Measurements from ENCODE around the gene ATP2A2.
A peak's percentile ranks its signal among the peaks of the same experiment; 100 is the strongest.
"Not testable (repeated sequence)": the region's sequence is repeated elsewhere in the genome, so short reads cannot be mapped to it uniquely, and the experiment has no call there.

ATP2A2 gene

GRCh38 chr12:110280779-110281548, at the start of gene ATP2A2:
ATP2A2 (plus strand) TSS chr12:110281247; CDS start chr12:110281790, 543 bp downstream.
- peak; percentile 93 for DNase-seq

- DNase-seq: no peak
Measured at GRCh38 chr12:110233212-110233903, 47.7 kb upstream of the ATP2A2 start.

DNA sequence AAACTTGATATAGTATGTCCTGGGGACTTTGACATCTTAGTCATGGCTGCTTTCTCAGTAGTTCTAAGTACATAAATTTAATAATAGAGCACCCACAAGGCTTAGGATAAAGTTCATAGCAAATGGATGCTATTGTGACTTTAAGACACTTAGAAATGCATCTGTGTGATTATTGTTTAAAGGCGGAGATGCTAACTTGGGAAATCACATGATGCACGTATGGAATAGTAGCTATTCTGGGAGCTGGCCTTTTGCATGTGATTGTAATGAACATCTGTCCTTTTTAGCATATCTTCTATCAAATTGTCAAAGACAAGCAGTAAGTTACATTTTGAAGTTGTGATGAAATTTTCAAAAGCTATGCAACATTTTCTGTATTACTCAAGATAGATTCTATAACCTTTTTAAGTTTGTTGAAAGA, 46.7 kb upstream of the ATP2A2 start:
- DNase-seq: no peak

DNA sequence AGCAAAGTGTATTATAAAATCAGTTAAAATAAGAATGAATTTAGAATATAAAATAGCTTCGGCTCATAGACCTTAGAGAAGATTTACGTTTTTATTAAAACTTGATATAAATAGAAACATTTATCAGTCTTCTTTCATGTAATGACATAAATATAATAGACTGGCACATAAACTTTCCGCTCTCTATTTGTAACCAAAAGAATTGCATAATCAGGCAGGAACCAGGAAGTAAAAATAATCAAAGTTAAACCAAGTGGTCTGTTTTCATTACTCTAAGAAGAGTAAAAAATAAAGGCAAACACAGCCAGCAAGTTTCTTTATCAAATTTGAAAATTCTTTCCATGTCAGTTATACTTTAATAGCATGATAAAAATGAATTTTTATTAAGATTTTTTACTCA, 46.3 kb upstream of the ATP2A2 start:
- no peak for DNase-seq

GRCh38 chr12:110235383-110235782, 45.7 kb upstream of the ATP2A2 start:
- DNase-seq: no peak

GRCh38 chr12:110243227-110243626, 37.8 kb upstream of the ATP2A2 start:
- DNase-seq: no peak

DNA sequence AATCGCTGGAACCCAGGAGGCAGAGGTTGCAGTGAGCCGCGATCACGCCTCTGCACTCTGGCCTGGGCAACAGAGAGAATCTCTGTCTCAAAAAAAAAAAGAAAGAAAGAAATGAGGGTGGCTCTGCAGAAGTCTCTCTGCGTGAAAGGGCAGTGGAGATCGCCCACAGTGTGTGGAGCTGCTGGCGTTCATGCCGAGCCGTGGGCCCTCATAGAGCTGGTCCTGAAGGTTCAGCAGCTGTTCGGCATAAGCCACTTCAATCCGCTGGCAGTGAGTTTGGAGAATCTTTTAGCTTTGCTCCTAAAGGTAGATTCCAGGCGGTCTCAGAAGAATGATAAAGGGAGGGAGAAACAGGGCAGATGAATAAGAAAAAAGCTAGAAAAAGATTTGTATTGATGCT, 36.7 kb upstream of the ATP2A2 start:
- no peak for DNase-seq

DNA sequence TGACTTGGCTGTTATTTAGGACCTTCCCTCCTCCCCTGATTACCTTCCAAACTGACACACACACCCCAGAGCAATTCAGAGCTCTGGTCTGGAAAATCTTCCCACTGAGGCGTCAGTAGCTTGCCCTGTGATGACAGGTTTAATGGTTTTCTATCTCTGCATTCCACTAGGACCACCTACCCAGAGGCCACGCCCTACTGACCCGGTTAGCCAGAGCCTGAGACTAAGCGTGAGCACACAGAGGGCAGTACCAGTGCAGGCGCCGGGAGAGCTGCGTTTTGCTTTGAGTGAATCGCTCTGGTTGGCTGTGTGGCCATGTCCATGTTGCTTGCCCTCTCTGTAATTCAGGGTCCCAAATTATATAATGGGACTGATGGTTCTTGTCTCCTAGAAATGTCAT, 36.2 kb upstream of the ATP2A2 start:
- no peak for DNase-seq

DNA sequence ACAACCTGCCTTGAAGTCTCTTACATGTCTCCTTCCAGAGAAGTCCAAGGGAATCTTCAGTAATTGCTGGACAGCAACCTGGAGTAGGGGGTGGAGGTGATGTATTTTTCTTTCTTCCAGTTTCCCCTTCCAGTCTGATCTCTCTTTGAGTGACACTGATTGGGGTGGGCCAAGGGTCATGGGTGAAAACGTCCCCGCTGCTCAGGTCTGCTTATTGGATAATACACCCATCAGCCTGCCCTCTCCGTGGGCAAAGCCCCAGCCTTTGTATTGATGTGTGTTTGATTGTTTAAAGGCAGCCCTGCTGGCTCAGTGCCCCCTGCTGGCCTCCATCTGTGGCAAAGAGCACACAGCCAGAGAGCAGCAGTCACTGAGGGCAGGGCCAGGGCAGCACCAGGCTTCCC, 35.7 kb upstream of the ATP2A2 start:
- peak; percentile 53 to 55 for DNase-seq

GRCh38 chr12:110246636-110247339, 34.3 kb upstream of the ATP2A2 start:
- DNase-seq: no peak

DNA sequence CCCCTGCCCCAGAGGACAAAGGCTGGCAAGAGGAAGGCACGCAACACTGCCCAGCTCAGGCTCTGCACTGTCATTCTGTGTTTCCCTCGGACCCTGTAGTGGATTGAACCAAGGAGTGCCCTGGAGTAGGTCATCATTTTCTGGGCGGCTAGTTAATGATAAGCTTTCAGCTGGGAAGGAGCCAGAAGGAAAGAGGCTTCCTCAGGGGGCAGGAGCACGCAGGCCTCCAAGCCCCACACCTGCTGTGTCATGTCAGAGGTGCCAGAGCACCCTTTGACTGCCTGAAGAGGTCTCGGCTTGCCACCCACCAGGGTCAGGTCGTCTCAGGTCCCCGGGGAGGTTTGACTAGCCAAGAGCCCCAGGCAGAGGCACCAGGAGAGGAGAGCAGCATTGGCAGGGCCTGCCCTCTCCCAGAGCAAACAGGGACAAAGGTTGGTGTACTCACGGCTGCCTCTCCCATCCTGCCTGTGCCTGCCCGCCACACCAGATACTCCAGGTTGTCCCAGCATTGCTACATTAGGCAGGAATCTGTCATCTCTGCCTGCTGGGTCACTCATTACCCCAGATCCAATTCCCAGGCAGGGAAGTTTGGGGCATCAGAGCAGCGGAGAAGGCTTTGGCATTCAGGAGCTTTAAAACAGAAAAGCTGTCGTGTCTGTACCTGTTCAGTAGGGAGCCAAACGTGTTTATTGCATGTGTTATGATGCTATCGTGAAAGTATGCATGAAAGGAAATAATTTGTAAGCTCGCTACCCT, 33.5 kb upstream of the ATP2A2 start:
- no peak for DNase-seq

- DNase-seq: no peak
Measured at GRCh38 chr12:110248096-110248447, 33.0 kb upstream of the ATP2A2 start.

- no peak for DNase-seq
Measured at GRCh38 chr12:110249105-110249504, 31.9 kb upstream of the ATP2A2 start.

DNA sequence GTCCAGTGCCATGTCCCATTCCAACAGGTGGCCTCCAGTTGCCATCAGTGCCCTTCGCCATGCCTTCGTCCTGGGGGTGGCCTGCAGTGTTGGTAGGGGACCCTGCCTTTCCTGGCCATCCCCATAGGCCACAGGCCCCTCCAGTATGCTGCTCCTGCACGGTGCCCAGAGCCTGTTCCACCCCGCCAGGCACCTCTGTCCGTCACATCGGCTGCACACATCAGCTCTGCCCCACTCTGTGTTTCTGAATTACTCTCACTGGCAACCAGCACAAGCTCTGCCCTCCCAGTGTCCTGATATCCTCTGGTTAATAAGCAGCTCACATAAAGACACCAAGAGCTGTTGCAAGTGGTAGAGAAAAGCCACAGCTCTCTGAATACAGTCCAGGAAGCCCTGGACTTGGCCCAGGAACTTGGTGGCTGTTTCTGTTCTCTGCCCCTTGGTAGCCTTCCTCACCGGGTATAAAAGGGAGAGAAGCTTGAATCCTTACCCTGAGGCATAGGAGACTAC, 31.3 kb upstream of the ATP2A2 start:
- no peak for DNase-seq

DNA sequence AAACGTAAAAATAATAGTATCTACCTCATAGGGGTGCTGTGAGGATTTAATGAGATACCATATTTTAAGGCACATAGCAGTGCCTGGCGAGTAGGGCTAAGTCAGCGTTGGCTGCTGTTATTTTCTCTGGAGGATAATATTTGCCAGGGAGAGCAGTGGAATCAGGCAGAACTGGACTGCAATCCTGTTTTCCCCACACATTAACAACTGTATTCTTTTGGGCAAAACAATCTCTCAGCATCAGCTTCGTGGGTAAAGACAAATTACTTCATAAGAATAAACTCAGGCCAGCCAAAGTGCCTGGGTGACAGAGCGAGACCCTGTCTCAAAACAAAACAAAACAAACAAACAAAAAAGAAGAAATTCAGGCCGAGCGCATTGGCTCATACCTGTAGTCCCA, 29.7 kb upstream of the ATP2A2 start:
- DNase-seq: no peak

DNA sequence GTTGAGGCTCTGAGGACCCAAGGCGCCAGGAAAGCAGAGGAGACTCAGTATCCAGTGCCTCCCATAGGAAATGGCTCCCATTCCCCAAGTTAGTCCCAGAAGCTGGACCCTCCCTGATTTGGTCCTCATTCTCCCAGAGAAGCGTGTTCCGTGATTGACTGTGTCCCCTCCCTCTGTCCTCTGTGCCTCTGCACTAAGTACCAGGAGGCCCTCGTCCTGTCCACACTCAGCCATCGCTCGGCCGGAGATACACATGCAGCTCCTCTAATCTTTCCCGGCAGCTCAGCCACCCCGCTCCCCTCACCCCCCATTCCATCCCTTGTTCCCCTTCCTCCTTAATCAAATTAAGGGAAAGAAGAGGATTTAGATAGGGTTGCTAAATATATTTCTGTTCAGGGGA, 28.3 kb upstream of the ATP2A2 start:
- no peak for DNase-seq

DNA sequence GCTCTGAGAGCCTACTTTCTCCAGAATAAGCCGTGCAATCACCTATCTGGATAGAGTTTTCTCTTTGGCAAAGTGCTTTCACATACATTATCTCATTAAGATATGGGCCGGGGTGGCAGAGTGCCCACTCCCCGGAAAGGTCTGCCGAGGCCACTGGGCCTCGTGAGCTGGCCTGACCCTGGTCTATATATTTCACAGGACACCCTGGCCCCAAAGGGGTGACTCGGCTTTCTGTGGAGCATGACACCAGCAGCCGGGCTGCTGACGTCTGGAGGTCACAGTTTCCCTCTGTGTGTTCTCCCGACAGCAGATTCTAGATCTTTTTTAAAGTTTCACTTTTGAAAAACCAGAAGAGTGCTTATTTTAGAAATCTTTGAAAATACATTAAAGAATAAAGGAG, 27.9 kb upstream of the ATP2A2 start:
- DNase-seq: peak in 1 of 2 donors; percentile 44

DNA sequence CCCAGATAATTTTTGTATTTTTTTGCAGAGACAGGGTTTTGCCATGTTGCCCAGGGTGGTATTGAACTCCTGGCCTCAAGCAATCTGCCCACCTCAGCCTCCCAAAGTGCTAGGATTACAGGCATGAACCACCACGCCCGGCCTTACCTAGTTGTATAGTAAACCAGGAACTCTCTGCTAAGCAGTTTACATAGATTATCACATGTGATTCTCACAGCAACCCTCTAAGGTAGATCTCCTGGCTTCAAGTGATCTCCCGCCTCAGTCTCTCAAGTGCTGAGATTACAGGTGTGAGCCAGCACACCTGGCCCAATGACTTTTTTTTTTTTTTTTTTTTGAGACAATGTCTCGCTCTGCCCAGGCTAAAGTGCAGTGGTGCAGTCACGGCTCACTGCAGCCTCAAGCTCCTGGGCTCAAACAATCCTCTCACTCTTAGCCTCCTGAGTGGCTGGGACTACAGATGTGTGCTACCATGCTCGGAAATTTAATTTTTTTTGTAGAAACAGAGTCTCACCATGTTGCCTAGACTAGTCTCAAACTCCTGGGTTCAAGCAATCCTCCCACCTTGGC, 26.0 kb upstream of the ATP2A2 start:
- no peak for DNase-seq

GRCh38 chr12:110255890-110256456, 25.1 kb upstream of the ATP2A2 start:
- DNase-seq: not testable (repeated sequence)

GRCh38 chr12:110256780-110257431, 24.1 kb upstream of the ATP2A2 start:
- peak in 1 of 2 donors; percentile 40 for DNase-seq

- no peak for DNase-seq
Measured at GRCh38 chr12:110258466-110258865, 22.6 kb upstream of the ATP2A2 start.
